GM12801 (cell line): ENCODE data around the gene LTBP1.

ENCODE experiments used
- CTCF ChIP-seq: IDR thresholded peaks from one replicate; pipeline ENCODE4 v1.5.1; 2011; ENCODE audit warnings: control low read depth; ENCODE audit not compliant: insufficient read length; ENCODE audit errors: extremely low read depth

LTBP1 gene

GRCh38 chr2:33030326-33030725 lies 83.6 kb downstream of the LTBP1 start:
- no peak for TF ChIP-seq CTCF

DNA sequence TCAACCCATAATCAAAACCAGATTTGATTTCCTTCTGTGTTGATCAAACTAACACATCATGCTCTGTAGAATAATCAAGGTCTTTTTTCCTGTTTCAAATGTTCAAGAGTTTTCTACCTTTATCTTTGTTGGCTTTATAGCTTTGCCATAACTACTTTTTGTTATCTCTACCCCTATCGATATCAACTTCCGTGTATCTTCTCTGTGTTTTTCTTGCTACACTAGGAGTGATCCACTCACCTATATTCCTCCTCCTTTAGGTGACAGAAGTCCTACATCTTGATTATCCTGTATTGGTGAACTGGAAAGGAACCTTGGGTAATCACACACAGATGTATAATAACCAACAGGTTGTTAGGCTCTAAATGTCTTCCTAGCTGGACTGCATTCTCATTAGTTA lies 85.5 kb downstream of the LTBP1 start:
- TF ChIP-seq CTCF = no peak

DNA sequence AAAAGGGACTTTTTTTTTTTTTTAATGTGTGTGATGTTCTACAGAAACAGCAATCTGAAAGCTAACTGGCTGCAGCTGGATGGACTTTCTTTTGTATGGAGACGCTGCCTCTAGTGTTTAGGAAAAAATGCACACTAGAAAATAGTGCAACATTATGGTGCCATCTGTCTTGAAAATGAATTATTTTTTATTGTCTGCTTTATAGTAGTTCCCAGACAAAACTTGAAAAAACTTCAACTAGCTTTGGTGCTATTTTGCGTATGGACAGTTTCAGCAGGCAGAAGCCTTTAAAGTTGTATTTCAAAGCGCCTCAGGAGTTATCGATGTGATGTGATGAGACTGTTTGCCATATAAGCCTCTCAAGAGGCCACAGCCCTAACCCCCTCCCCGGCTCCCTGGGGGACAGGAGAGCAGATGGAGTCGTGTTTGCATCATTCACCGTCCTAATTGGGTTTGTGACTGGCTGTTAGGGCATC lies 86.9 kb downstream of the LTBP1 start:
- no peak for TF ChIP-seq CTCF

GRCh38 chr2:33034784-33035183 lies 88.0 kb downstream of the LTBP1 start:
- no peak for TF ChIP-seq CTCF

DNA sequence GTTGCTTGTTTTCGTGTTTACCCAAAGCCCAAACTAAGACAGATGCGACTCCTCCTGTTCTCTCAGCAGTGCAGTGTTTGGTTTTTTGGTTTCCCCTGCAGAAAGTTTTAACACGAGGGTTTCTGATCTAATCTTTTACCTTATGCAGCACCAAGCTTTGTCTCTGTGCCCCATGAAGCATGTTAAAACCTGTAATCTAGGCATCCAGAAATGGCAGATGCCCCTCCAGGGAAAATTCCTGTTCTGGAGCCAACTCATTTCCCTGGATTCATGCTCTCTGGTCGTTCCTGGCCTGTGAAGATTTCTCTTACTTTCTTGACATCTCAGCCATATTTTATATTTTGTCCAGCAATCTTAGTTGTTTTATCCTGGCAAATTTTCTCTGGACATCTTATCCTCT lies 91.5 kb downstream of the LTBP1 start:
- TF ChIP-seq CTCF = no peak

DNA sequence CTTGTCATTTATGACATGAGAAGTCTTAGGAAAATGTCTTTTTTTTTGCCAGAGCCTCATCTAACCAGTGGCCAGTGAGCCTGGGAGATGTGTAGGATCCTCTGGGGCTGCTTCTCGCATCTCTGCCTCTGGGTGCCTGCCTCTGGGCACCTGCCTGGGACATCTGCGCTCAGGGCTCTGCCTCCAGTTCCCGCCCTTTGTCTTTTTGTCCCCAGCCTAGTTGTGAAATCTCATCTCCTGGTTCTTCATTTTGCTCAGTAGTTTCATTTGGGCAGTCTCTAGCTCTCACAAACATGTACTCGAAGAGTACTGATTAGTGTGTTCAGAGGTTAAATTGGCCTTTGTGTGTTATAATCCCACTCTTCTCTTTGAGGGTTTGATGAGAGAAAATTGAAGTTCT lies 92.0 kb downstream of the LTBP1 start:
- no peak for TF ChIP-seq CTCF

DNA sequence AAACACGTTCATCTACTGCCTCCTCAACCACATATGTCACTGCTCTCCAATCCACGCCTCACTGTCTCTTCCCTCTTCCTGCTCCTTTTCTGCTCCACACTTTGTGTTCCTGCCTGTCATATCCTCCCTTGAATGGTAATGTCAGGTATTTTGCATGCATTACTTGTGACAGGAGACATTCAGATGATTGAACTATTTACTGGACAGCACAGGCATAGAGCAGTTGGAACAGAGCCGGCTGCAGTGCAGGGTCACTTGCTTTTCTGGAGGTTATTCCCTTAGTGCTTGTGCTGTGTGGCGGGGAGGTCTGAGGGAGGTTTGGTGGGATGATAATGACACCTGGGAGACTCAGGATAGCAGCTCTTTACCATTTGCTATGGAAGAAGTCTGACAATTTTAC lies 93.8 kb downstream of the LTBP1 start:
- TF ChIP-seq CTCF = no peak

- TF ChIP-seq CTCF = no peak
These were observed 95.5 kb downstream of the LTBP1 start for GRCh38 chr2:33042265-33042664.
